HG02588 (cell line): ENCODE data around the gene FOXI3.
"Not testable (repeated sequence)": the region's sequence is repeated elsewhere in the genome, so short reads cannot be mapped to it uniquely, and the experiment has no call there.

Source experiments
- ATAC-seq: cut with Tn5 transposase; IDR thresholded peaks from one replicate; pipeline ENCODE4 v1.9.1; 2021; ENCODE audit warnings: mild to moderate bottlenecking, moderate library complexity; ENCODE audit not compliant: unreplicated experiment

FOXI3 gene

GRCh38 chr2:88442473-88442872, 10.0 kb downstream of the FOXI3 start:
- ATAC-seq: no peak

GRCh38 chr2:88442061-88442460, 10.4 kb downstream of the FOXI3 start:
- no peak for ATAC-seq

GRCh38 chr2:88437010-88437409, 15.5 kb downstream of the FOXI3 start:
- no peak for ATAC-seq

- no peak for ATAC-seq
Observed at GRCh38 chr2:88429929-88430328, 22.6 kb downstream of the FOXI3 start.

- ATAC-seq: no peak
Observed at GRCh38 chr2:88423733-88424132, 28.8 kb downstream of the FOXI3 start.

GRCh38 chr2:88419051-88419450, 33.4 kb downstream of the FOXI3 start:
- ATAC-seq: not testable (repeated sequence)

GRCh38 chr2:88416016-88416663, 36.4 kb downstream of the FOXI3 start:
- ATAC-seq: no peak

GRCh38 chr2:88408870-88409269, 43.6 kb downstream of the FOXI3 start:
- not testable (repeated sequence) for ATAC-seq

GRCh38 chr2:88400037-88400767, 52.3 kb downstream of the FOXI3 start:
- no peak for ATAC-seq

- no peak for ATAC-seq
Observed at GRCh38 chr2:88398180-88398579, 54.3 kb downstream of the FOXI3 start.
